LNCaP clone FGC (cell line): ENCODE data around the gene PKD1L1.

Experiments
- DNase-seq: peaks from one replicate; pipeline ENCODE4 v3.0.0-alpha.2; 2011; ENCODE audit warnings: low read depth
- H3K4me3 ChIP-seq: 2 replicates; pipeline ENCODE4 v1.5.1; 2011; ENCODE audit warnings: mild to moderate bottlenecking, low read depth, low read length, control low read depth
- TF ChIP-seq, protein P1 (sequence below): IDR thresholded peaks from 2 replicates; pipeline ENCODE4 v1.5.1; 2012; ENCODE audit warnings: mild to moderate bottlenecking; ENCODE audit not compliant: control insufficient read depth, insufficient read depth; ENCODE audit errors: extremely low read depth

PKD1L1 gene

DNA sequence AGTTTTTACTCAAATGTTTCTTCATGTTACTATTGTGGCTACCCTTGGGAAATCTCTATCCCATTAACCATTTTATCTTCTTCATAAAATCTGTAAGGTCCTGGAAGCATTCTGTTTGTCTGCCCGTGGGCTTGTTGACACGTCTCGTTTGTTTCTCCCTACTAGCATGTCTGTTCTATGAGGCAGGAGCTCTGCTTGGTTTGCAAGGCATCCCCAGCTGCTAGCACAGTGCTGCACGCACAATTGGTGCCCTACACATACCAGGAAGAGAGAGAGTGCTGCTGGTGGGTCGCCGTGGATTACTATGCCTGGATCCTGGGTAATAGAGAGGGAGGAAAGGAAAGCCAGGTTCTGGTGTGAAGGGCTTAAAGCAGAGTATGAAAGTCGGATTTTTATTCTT lies 200.2 kb downstream of the PKD1L1 start:
- no peak overlapping the region for H3K4me3 ChIP-seq
- TF ChIP-seq, protein P1, sequence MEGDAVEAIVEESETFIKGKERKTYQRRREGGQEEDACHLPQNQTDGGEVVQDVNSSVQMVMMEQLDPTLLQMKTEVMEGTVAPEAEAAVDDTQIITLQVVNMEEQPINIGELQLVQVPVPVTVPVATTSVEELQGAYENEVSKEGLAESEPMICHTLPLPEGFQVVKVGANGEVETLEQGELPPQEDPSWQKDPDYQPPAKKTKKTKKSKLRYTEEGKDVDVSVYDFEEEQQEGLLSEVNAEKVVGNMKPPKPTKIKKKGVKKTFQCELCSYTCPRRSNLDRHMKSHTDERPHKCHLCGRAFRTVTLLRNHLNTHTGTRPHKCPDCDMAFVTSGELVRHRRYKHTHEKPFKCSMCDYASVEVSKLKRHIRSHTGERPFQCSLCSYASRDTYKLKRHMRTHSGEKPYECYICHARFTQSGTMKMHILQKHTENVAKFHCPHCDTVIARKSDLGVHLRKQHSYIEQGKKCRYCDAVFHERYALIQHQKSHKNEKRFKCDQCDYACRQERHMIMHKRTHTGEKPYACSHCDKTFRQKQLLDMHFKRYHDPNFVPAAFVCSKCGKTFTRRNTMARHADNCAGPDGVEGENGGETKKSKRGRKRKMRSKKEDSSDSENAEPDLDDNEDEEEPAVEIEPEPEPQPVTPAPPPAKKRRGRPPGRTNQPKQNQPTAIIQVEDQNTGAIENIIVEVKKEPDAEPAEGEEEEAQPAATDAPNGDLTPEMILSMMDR: no peak
- no peak for DNase-seq

DNA sequence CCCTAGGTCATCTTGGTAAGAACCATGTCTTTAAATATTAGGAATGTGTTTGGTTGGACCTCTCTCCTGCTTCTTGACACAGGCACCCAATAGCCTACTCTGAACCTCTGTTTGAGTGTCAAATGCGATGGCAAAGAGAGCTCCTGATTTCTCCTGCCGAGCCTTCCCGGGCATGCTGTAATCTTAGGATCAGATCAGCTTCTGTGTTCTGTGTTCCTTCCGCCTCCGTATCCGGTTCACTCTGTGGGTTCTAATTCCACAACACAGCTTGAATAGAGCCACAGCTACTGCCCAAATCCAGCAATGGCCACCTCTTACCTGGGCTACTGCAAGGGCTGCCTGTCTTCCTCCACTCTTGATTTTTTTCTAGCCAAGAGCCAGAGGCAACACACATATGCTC lies 201.1 kb downstream of the PKD1L1 start:
- H3K4me3 ChIP-seq: no peak overlapping the region
- TF ChIP-seq, protein P1: no peak
- no peak for DNase-seq

DNA sequence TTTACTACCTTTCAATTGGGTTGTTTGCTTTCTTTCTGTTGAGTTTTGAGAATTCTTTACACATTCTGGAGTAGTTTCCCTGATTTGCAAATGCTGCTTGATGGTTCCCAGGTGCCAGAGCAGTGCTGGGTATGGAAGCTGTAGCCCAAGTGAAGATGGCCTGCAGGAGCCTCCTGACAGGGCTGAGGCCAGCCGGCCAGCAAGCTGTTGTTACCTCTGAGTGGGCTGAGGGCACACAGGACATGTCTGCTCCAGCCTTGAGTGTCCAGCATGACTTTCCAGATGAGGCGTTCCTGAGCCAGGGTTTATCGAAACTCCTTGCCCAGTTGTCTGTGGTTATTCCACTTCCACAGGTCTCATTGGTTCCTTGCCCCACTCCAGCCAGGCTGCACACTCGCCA lies 201.8 kb downstream of the PKD1L1 start:
- TF ChIP-seq, protein P1: no peak
- no peak for DNase-seq

DNA sequence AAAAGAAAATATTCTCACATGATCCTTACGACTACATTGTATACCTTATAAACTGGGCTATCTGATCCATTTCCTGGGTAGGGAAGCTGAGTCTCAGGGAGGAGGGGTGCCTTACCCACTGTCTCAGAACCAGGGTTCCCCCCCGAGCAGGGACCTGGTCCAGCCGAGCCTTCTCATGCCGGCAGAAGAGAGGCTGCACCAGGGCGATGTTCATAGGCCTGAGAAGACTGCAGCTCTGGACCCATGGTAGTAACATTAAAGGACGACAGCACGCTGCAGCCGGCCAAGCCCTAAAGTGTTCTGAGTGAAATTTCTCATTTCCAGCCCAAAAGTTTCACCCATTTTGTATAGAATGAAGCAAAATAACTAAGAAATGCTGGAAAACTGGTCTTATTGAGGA lies 203.4 kb downstream of the PKD1L1 start:
- no peak overlapping the region for H3K4me3 ChIP-seq
- TF ChIP-seq, protein P1: no peak
- DNase-seq: no peak

More for the DNA sequence above, 201.8 kb downstream of the PKD1L1 start:
- H3K4me3 ChIP-seq: no peak overlapping the region

DNA sequence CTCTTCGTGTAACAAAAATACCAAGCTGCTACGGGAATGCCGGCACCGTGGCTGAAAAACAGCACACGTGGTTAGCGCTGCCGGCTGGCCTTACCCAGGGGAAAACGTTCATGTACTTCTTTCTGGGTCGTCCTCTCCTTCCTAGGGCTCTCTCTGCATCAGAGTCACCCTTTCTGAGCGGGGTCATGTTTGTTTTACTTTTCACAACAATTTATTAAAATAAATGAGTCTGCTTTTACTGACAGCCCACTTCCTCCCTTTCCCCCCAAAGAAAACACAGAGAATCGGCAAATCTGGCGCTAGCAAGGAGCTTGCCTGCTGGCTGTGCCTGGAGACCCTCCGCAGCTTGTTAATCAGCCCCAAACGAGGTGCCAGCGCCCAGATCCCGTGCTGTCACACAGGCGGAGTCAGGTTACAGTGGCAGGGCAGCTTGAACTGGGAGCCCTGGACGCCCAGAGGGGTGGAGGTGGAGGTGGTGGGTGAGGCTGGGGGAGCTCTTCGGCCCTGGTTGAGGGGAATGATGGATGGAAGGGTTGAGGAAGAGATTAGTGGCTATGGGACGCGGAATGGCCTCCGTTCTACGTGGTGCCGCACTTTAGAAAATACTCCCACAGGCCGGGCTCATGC lies 204.2 kb downstream of the PKD1L1 start:
- no peak overlapping the region for H3K4me3 ChIP-seq
- TF ChIP-seq, protein P1: no peak
- no peak for DNase-seq

DNA sequence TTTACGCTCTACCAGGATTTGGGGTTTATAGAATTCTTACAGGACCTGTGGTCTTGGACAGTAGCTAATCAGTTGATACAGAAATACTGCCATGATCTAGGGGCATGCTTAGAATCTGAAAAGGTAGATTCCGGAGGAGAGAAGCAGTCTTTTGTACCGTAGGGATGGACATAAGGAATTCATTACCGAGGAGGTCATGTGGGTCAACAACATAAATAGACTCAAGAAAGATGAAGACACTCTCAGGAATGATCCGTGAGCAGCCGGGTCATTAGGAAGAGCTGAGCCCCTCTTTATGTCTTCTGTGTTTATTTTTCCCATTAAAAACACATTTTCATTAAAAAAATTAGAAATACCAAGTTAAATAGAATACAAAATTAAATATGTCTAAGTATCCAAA lies 206.3 kb downstream of the PKD1L1 start:
- TF ChIP-seq, protein P1: no peak
- no peak overlapping the region for H3K4me3 ChIP-seq
- DNase-seq: no peak

DNA sequence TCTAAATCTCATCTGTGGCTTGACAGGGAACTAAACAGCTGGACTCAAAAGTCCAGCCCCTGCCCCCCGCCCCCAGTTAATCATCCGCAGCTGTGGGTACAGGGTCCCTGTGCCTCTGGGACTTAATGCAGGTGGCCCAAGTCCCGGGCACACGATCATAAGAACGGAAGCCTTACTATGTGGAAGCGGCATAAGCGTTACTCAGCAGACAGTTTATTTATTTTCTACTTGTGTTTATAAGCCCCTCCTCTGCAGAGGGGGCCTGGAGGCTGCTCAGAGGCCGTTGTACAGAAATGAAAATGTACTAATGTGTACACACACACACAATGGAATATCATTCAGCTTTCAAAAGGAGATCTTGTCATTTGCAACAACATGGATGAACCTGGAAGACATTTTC lies 208.4 kb downstream of the PKD1L1 start:
- H3K4me3 ChIP-seq: no peak overlapping the region
- no peak for DNase-seq
- TF ChIP-seq, protein P1: no peak
